HG02870 (cell line): ENCODE results near the gene INO80C.
A peak's percentile ranks its signal among the peaks of the same experiment; 100 is the strongest.
"Not testable (repeated sequence)": the region's sequence is repeated elsewhere in the genome, so short reads cannot be mapped to it uniquely, and the experiment has no call there.

Experiments
- ATAC-seq: cut with Tn5 transposase; IDR thresholded peaks from one replicate; pipeline ENCODE4 v1.9.1; 2021; ENCODE audit warnings: mild to moderate bottlenecking, moderate library complexity; ENCODE audit not compliant: unreplicated experiment

The INO80C gene

GRCh38 chr18:35489913-35490490, 7.8 kb downstream of the INO80C start:
- no peak for ATAC-seq

- ATAC-seq, result not testable (repeated sequence)
Observed at GRCh38 chr18:35489281-35489680, 8.5 kb downstream of the INO80C start.

- not testable (repeated sequence) for ATAC-seq
Observed at GRCh38 chr18:35488396-35488795, 9.4 kb downstream of the INO80C start.

GRCh38 chr18:35487525-35487924, 10.2 kb downstream of the INO80C start:
- not testable (repeated sequence) for ATAC-seq

GRCh38 chr18:35485852-35486251, 11.9 kb downstream of the INO80C start:
- ATAC-seq, result no peak

GRCh38 chr18:35484034-35484433, 13.7 kb downstream of the INO80C start:
- peak; percentile 96 for ATAC-seq

- ATAC-seq, result no peak
Observed at GRCh38 chr18:35481960-35482366, 15.8 kb downstream of the INO80C start.

GRCh38 chr18:35479911-35480586, 17.7 kb downstream of the INO80C start:
- ATAC-seq, result no peak

GRCh38 chr18:35478520-35479435, 19.0 kb downstream of the INO80C start:
- no peak for ATAC-seq

GRCh38 chr18:35477974-35478373, 19.8 kb downstream of the INO80C start:
- ATAC-seq, result no peak

GRCh38 chr18:35477497-35477896, 20.3 kb downstream of the INO80C start:
- ATAC-seq, result no peak

GRCh38 chr18:35474884-35475283, 22.9 kb downstream of the INO80C start:
- no peak for ATAC-seq

GRCh38 chr18:35473562-35473961, 24.2 kb downstream of the INO80C start:
- no peak for ATAC-seq

GRCh38 chr18:35470435-35470834, 27.3 kb downstream of the INO80C start:
- no peak for ATAC-seq

GRCh38 chr18:35469725-35470124, 28.0 kb downstream of the INO80C start:
- ATAC-seq, result no peak

GRCh38 chr18:35468711-35469110, 29.0 kb downstream of the INO80C start:
- no peak for ATAC-seq

- peak; percentile 62 for ATAC-seq
Observed at GRCh38 chr18:35467624-35468016, 30.1 kb downstream of the INO80C start.

- ATAC-seq, result peak; percentile 9
Observed at GRCh38 chr18:35466815-35467623, 30.7 kb downstream of the INO80C start.

GRCh38 chr18:35466334-35466733, 31.4 kb downstream of the INO80C start:
- ATAC-seq, result peak; percentile 41

- no peak for ATAC-seq
Observed at GRCh38 chr18:35465329-35465728, 32.4 kb downstream of the INO80C start.

- no peak for ATAC-seq
Observed at GRCh38 chr18:35464831-35465279, 32.9 kb downstream of the INO80C start.
